Right lobe of liver (tissue), 6 donors: ENCODE results near the gene PROCA1. TPM values are rescaled to one million over a fixed set of nuclear protein-coding genes. Genes with fewer than 3 reads are reported as not detected.
A peak's percentile ranks its signal among the peaks of the same experiment; 100 is the strongest.

ENCODE experiments used
- ATAC-seq, 4 donors: fragments of 200-7000 bp; cut with Tn5 transposase; one replicate each; pipeline ENCODE4 v1.9.1; 2020; ENCODE audit warnings: mild to moderate bottlenecking in 4 of 4, moderate library complexity in 4 of 4
- DNase-seq, 3 donors: peaks; one replicate each; pipeline ENCODE4 v3.0.0-alpha.2; 2020
- H3K27ac ChIP-seq, 3 donors: fragments of 200-600 bp; one replicate each; pipeline ENCODE4 v1.8.0; 2022
- H3K27me3 ChIP-seq, 2 donors: fragments of 200-600 bp; one replicate each; pipeline ENCODE4 v1.8.0; 2022
- H3K36me3 ChIP-seq, 4 donors: fragments of 200-600 bp; sonication (generic) in 1 of 4; one replicate each; pipeline versions ENCODE4 v1.5.1 to v1.8.0; 2017 to 2022; ENCODE audit warnings: control low read depth in 1 of 4
- H3K4me1 ChIP-seq, 4 donors: fragments of 200-600 bp; sonication (generic) in 1 of 4; one replicate each; pipeline versions ENCODE4 v1.5.1 to v1.8.0; 2017 to 2022; ENCODE audit warnings: control low read depth in 1 of 4
- H3K4me3 ChIP-seq, 3 donors: fragments of 200-600 bp; one replicate each; pipeline ENCODE4 v1.8.0; 2022
- H3K9me3 ChIP-seq, 4 donors: fragments of 200-600 bp; sonication (generic) in 1 of 4; one replicate each; pipeline versions ENCODE4 v1.5.1 to v1.8.0; 2017 to 2022; ENCODE audit warnings: control low read depth in 1 of 4
- POLR2A ChIP-seq: fragments of 450-650 bp; IDR thresholded peaks from one replicate; pipeline ENCODE4 v1.6.1; 2017; ENCODE audit warnings: antibody characterized with exemption, mild to moderate bottlenecking
- WGBS: methylation state at CpG from one replicate; pipeline ENCODE4 v1.1.6; 2018; ENCODE audit warnings: low coverage, low lambda C conversion rate; ENCODE audit not compliant: insufficient coverage; ENCODE audit errors: missing lambda C conversion rate; 5-methylcytosine and 5-hydroxymethylcytosine counted together
- intact Hi-C, 2 donors: fragments of 100-400 bp; cut with DNase I; formaldehyde crosslinking; loops; one replicate each; pipeline versions ENCODE4 v1.11.2 to v1.14.1; 2022
- total RNA-seq, 6 experiments: library from RNA; depleted of rRNA in 2 of 6; stranded (reverse); fragments of >200 nt in 2 of 6; fragmentation: NEBNext Ultra II Directional in 3 of 6; extraction: Animal tissue kit (Norgen Biotek cat#: 25700) in 3 of 6; gene quantifications; one replicate each; pipeline versions ENCODE4 v1.1.0 to v1.2.4, GENCODE V29; 2016 to 2023
- TF ChIP-seq, protein P1 (sequence below), 4 donors: fragments of 200-600 bp in 3 of 4; fragments of 450-650 bp in 1 of 4; IDR thresholded peaks; one replicate each; pipeline versions ENCODE4 v1.5.1 to v1.8.0; 2016 to 2022; ENCODE audit warnings: antibody characterized with exemption in 4 of 4, mild to moderate bottlenecking in 2 of 4
- donor health status: DM: no; HTN: yes; CAD: no.
- donor health status: DM: no; HTN: no; CAD: no.
- donor health status: DM: no; HTN: no; CAD: no.
- donor health status: DM: no; HTN: yes; CAD: no.
- donor health status: DM: no; HTN: yes; CAD: no.

Gene PROCA1
- total RNA-seq, 6 experiments from 2014 or later: 0.18 to 0.97 (median 0.54) TPM; not detected in 1

DNA sequence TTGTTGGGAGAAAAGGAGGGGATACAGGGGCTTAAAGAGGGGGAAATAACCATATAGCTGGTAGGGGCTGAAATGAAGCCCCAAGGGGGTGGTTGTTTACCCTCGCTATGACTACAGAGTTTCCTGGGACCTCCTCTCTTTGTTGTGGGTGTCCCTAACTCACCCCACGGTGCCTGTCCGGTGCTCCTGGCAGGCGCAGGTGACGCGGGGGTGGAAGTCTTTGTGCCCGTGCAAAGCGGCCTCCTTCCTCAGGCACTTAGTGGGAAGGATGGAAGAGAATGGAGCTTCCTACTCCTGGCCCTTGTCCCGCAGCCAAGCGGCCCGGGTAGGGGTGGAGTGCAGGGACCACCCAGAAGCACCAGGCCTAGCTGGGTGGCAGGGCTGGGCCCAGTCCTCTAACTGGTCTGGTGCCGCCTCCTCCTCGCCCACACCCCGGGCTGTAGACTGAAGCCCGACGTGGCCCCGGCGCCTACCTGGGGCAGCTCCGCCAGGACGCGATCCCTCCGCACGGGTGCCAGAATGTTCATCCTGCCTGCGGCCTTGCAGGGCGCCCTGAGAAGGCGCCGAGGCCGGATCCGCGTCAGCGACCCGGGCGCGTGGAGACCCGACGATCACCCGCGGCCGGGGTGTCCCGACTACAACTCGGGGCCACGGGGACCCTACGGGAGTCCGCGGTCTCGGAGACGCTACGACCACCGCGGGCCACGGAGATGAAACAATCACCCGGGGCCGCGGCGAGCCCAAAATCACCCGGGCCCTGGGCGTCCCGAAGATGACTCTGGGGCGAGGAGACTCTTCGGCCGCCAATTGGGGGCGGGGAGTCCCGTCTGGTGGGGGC, 5.3 kb upstream of the PROCA1 start:
- intact Hi-C loops: no loop called here
- Histone ChIP-seq H3K9me3 (no peaks in the 10 kb centered on the region), H3K27me3 (no peaks in the 10 kb centered on the region), H3K27ac (peak overlapping the region; percentile 47 to 59 (median 51)), H3K4me3 (peak overlapping the region; percentile 41 to 44 (median 41)), H3K4me1 (peaks cover 0 to 20% (median 7%) of the 10 kb centered on the region in 4 donors), H3K36me3 (peaks cover 0 to 12% (median 4%) of the 10 kb centered on the region in 4 donors)
- ATAC-seq (no peak), DNase-seq (peak in 1 of 3 donors; percentile 49)
- 13% methylated on average over 3 of the region's 63 CpGs for WGBS
- TF ChIP-seq, protein P1, sequence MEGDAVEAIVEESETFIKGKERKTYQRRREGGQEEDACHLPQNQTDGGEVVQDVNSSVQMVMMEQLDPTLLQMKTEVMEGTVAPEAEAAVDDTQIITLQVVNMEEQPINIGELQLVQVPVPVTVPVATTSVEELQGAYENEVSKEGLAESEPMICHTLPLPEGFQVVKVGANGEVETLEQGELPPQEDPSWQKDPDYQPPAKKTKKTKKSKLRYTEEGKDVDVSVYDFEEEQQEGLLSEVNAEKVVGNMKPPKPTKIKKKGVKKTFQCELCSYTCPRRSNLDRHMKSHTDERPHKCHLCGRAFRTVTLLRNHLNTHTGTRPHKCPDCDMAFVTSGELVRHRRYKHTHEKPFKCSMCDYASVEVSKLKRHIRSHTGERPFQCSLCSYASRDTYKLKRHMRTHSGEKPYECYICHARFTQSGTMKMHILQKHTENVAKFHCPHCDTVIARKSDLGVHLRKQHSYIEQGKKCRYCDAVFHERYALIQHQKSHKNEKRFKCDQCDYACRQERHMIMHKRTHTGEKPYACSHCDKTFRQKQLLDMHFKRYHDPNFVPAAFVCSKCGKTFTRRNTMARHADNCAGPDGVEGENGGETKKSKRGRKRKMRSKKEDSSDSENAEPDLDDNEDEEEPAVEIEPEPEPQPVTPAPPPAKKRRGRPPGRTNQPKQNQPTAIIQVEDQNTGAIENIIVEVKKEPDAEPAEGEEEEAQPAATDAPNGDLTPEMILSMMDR (IDR thresholded peaks at IDR 0.05): no peak
- no peak for TF ChIP-seq POLR2A

DNA sequence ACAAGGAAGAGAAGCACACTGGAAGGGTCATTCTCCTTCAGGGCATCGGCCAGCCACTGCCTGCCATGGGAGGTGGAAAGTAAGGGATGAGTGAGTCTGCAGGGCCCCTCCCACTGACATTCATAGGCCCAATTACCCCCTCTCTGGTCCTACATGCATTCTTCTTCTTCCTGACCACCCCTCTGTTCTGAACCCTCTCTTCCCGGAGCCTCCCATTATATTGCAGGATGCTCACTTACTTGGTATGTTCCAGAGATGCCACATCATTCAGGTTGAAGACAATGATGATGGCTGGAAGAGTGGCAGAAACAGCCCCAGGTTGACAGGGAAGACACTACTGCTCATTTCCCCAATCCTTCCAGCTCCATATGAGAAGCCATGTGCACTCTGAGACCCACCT, 3.5 kb upstream of the PROCA1 start:
- DNase-seq (no peak), ATAC-seq (no peak)
- TF ChIP-seq, protein P1 (IDR thresholded peaks at IDR 0.05): no peak
- no peak for TF ChIP-seq POLR2A
- Histone ChIP-seq H3K27ac (no peak overlapping the region), H3K4me3 (no peak overlapping the region), H3K27me3 (no peaks in the 10 kb centered on the region), H3K4me1 (peaks cover 0 to 10% (median 3%) of the 10 kb centered on the region in 4 donors), H3K9me3 (no peaks in the 10 kb centered on the region), H3K36me3 (no peaks in the 10 kb centered on the region)
- WGBS: 100% methylated on average over 1 of the region's 2 CpGs
- intact Hi-C loops: no loop called here

DNA sequence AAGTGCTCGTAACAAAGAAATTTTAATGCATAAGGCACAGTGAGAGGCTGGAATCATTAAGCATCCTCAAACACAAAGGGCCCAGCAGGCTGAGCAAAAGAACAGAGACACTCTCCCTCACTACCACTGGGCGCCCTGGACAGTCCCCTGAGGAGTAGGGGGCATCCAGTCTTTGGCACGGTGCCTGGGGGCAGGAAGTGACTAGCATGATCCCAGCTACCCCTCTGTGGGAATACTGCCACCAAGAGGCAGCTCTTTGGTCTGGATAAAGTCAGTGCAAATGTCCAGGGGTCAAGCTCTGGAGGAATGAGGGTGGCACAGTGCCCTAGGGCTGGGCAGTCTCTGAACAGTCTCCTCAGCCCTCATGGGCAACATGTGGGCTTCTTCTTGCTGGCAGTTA, 2.6 kb upstream of the PROCA1 start:
- H3K27ac ChIP-seq: no peak overlapping the region
- no peak for DNase-seq
- TF ChIP-seq, protein P1 (IDR thresholded peaks at IDR 0.05): no peak
- TF ChIP-seq POLR2A: no peak
- no CpG with 5 or more reads among the region's 3 CpGs for WGBS
- no peaks in the 10 kb centered on the region for H3K27me3 ChIP-seq
- H3K4me3 ChIP-seq: no peak overlapping the region
- ATAC-seq: no peak
- H3K4me1 ChIP-seq: peaks cover 0 to 10% (median 5%) of the 10 kb centered on the region in 4 donors
- H3K9me3 ChIP-seq: no peaks in the 10 kb centered on the region
- intact Hi-C loops: no loop called here
- no peaks in the 10 kb centered on the region for H3K36me3 ChIP-seq

DNA sequence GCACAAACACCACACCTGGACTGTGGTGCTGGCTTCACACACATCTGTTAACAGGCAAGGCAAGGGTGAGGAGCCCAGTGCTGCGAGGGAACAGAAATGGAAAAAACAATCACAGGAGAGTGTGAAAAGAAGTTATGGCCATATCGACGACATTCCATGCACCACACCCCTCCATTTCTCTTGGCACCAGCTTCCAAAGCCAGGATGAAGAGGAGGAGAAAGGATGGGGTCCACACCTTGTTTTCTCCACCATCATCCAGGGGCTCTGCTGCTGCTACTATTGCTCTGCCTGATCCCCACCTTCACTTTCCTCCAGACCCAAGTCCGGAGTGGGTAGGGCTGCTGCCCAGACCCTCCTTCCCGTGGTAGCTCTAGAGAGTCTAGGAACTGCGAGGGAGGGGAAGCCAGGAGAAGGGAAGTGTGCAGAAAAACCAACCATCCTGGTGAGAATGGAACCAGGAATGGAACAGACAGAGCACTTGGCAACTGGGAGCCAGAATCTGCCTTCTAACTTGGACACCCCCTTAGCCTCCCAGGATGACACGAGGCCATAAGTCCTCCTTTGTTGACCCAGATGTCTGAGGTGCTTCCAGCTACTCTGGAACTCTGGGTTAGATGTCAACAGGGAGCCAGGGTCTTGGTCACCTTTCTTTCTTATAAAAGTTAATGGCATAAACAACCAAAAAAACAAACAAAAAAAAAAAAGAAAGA, 1.2 kb upstream of the PROCA1 start:
- WGBS: 73% methylated on average over 4 of the region's 7 CpGs
- ATAC-seq (no peak), DNase-seq (no peak)

More for the DNA sequence above, 1.2 kb upstream of the PROCA1 start:
- no peaks in the 10 kb centered on the region for H3K36me3 ChIP-seq
- intact Hi-C loops: no loop called here
- no peak overlapping the region for H3K27ac ChIP-seq
- H3K4me3 ChIP-seq: no peak overlapping the region
- TF ChIP-seq POLR2A: no peak
- TF ChIP-seq, protein P1 (IDR thresholded peaks at IDR 0.05): no peak
- H3K27me3 ChIP-seq: no peaks in the 10 kb centered on the region
- peaks cover 0 to 10% (median 2%) of the 10 kb centered on the region in 4 donors for H3K4me1 ChIP-seq
- no peaks in the 10 kb centered on the region for H3K9me3 ChIP-seq
